Fibroblast of skin of right biceps (primary cell): ENCODE measurements around the gene ZNF354C.

Experiments used
- DNase-seq: peaks from one replicate; pipeline ENCODE4 v3.0.0-alpha.2; 2013

Gene ZNF354C

DNA sequence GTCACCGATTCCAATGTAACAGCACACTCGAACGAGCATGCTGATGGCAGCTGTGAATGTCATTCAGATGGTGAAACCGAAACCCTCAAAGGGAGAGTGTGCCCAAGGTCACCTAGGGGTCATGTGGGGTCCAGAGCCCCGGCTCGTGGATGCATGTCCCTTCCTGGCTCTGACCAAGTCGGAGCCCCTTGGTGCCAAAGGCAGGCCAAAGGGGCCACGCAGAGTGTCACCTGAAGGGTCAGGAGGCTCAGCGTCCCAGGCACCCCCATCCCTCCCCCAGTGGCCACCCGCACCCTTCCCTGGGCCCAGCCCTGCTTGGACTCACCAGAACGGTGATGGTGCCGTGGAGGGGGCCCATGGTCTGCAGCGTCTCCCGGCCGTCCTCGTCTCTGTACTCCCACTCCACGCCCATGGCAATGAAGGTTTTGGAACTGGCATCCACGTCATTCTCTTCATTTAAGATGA lies 69.5 kb downstream of the ZNF354C start:
- DNase-seq = no peak

DNA sequence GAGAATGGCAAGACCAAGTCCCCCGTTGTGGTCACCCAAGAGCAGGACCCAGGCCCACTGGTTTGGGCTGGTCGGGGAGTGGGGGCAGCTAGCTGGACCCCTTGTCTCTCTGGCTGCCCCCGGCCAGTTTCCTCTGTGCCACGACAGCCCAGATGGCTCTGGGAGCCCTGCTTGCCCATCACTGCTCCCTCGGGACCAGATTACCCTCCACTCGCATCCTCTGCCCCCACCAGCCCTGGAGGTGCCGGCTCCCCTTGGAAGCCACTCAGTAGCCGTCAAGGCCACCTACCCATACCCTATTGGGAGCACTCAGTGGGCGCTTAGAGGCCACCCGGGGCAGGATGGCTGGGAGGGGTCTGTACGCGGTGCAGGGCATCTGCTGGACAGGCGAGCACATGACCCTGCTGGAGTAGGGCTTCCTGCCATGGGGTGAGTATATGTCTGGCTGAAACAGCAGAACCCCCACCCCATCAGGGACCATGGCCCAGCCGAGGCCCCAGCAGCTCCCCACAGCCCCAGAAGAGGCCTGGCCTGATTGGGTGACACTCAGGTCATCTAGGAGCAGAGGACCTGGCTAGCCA lies 70.0 kb downstream of the ZNF354C start:
- no peak for DNase-seq

DNA sequence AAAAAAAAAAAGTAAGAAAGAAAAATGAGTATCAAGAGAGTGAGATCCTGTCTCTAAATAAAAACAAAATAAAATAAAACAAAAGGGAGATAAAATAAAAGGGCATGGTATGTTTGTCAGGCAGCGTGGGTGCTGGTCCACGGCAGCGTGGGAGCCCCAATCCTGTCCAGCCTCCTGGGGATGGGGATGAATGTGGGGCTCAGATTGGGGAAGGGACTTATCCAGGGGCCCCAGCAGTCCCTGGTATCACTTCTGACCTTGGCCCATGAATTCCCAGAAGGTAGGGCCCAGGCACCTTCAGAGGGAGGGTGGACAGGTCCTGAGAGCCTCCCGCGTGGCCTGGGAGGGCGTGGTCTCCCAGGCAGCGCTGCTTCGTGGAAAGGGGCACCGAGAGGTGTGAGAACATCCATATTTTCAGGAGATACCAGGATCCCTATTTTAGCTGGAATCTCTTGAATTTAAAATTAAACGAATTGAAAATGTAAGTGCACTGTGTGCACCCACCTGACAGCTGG lies 71.2 kb downstream of the ZNF354C start:
- DNase-seq = no peak

DNA sequence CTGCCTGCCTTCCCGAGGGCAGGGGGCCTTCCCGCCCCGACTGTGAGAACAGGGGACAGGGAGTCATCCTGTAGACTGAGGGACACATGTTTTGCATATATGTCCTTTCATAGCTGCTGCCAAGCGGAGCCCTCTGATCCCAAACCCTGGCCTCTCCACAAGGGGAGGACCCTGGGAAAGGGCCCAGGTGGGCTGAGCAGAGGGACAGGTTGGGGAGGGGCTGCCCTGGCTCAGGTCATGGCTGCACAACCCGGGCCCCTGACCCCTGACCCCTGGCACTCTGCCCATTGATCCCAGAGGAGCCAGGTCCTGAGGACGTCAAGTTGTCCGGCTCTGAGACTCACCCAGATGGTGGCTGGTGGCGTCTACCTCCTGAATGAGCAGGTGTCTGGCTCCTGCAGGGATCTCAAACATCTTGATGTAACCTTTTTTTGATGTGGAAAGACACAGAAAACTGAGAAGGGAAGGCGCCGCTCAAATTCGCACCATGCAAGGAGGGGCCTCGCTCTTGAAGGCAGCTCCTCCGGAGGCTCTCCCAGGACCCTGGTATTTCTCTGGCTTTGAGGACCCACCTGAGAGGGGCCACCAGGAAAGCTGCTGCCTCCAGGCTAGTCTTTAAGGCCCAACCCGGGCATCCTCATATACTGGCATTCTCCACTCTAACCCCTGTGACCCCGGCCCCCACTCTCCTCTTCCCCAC lies 71.9 kb downstream of the ZNF354C start:
- no peak for DNase-seq

DNA sequence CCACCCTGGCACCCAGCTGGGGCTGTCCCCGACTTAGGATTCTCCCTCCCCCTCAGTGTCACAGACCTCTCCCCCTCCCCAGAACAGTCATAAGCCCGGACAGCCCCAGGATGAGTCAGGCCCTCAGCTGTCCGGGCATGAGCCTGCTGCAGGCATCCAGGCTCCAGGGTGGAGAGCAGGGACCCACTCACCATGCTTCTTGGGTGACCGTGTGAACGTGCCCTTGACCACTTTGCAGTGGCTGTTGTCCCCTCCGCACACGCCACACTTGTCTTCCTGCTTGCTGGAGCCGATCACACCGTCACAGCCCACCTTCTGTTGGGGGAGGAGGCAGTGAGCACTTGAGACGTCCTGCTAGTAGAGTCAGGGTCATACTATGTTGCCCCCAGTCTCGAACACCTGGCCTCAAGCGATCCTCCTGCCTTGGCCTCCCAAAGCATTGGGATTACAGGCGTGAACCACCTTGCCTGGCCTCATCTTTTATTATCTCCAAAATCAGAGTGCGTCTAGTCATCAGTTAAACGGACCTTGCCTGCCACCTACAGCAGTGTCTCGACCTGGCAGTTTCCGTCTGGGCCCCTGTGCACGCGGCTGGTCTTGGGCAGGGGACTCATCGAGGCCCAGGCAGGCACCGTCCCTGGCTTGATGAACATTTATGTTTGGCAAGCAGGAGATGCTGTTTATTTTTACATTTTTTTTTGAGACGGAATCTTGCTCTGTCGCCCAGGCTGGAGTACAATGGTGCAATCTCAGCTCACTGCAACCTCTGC lies 72.6 kb downstream of the ZNF354C start:
- DNase-seq = no peak
